Common myeloid progenitor, CD34-positive (primary cell): ENCODE measurements around the gene CALCR.

Source experiments
- CTCF ChIA-PET: fragments of 350-600 bp; sonication (Branson Sonifier 250); formaldehyde crosslinking; loops from one replicate; lab custom pipeline; 2021; ENCODE audit warnings: antibody characterized with exemption; lab: Charles Lee
- POLR2A ChIA-PET: fragments of 350-600 bp; sonication (Branson Sonifier 250); formaldehyde crosslinking; loops from one replicate; lab custom pipeline; 2021; ENCODE audit warnings: antibody characterized with exemption; lab: Charles Lee
- DNase-seq, 3 donors: peaks; one replicate each; pipeline versions ENCODE4 v3.0.0 to v3.0.0-alpha.2; 2013
- H3K27ac ChIP-seq, 2 experiments: 1 replicate in 1 of 2; 2 replicates in 1 of 2; pipeline ENCODE4 v1.7.0; 2013; ENCODE audit warnings: inconsistent platforms in 2 of 2, low read length in 2 of 2, mild to moderate bottlenecking in 2 of 2, low read depth in 1 of 2, moderate library complexity in 1 of 2; ENCODE audit not compliant: severe bottlenecking in 2 of 2, insufficient read depth in 1 of 2, poor library complexity in 1 of 2
- H3K27me3 ChIP-seq, 5 experiments: replicated peaks in 2 of 5; 1 replicate in 3 of 5; 2 replicates in 2 of 5; pipeline versions ENCODE4 v1.6.1 to v1.7.0; 2013; ENCODE audit warnings: low read length in 4 of 5, mild to moderate bottlenecking in 2 of 5, moderate library complexity in 2 of 5, inconsistent platforms in 1 of 5; ENCODE audit not compliant: insufficient read depth in 5 of 5, control insufficient read depth in 4 of 5
- H3K36me3 ChIP-seq, 4 experiments: 1 replicate in 2 of 4; 2 replicates in 2 of 4; pipeline versions ENCODE4 v1.6.1 to v1.7.0; 2013; ENCODE audit warnings: low read length in 3 of 4, control low read depth in 1 of 4, mild to moderate bottlenecking in 1 of 4; ENCODE audit not compliant: control insufficient read depth in 4 of 4, insufficient read depth in 4 of 4
- H3K4me1 ChIP-seq, 4 experiments: 1 replicate in 3 of 4; 2 replicates in 1 of 4; pipeline versions ENCODE4 v1.6.1 to v1.7.1; 2013; ENCODE audit warnings: low read length in 3 of 4, mild to moderate bottlenecking in 3 of 4, control low read depth in 1 of 4, inconsistent platforms in 1 of 4, moderate library complexity in 1 of 4; ENCODE audit not compliant: control insufficient read depth in 4 of 4, insufficient read depth in 4 of 4; ENCODE audit errors: control extremely low read depth in 1 of 4
- H3K4me3 ChIP-seq, 7 experiments: 1 replicate in 4 of 7; 2 replicates in 3 of 7; pipeline versions ENCODE4 v1.5.1 to v1.7.0; 2013; ENCODE audit warnings: mild to moderate bottlenecking in 7 of 7, low read length in 6 of 7, moderate library complexity in 6 of 7, inconsistent platforms in 2 of 7, low read depth in 2 of 7, control low read depth in 1 of 7; ENCODE audit not compliant: insufficient read depth in 4 of 7, control insufficient read depth in 1 of 7; ENCODE audit errors: extremely low read depth in 1 of 7
- H3K9me3 ChIP-seq, 5 experiments: 1 replicate in 4 of 5; 2 replicates in 1 of 5; pipeline versions ENCODE4 v1.6.1 to v1.7.1; 2013; ENCODE audit warnings: low read length in 4 of 5, mild to moderate bottlenecking in 2 of 5, inconsistent platforms in 1 of 5, low read depth in 1 of 5, moderate library complexity in 1 of 5; ENCODE audit not compliant: control insufficient read depth in 4 of 5, insufficient read depth in 2 of 5; ENCODE audit errors: control extremely low read depth in 1 of 5
- WGBS: methylation state at CpG from one replicate; pipeline ENCODE4 v1.1.5; 2013; ENCODE audit not compliant: insufficient coverage; 5-methylcytosine and 5-hydroxymethylcytosine counted together

CALCR gene

GRCh38 chr7:93429563-93429962, 145.0 kb downstream of the CALCR start:
- Histone ChIP-seq H3K27ac (no peak overlapping the region), H3K9me3 (no peaks in the 10 kb centered on the region), H3K27me3 (peaks cover 0 to 2% (median 0%) of the 10 kb centered on the region in 5 experiments), H3K4me1 (peaks cover 0 to 12% (median 4%) of the 10 kb centered on the region in 4 experiments), H3K4me3 (no peak overlapping the region), H3K36me3 (no peaks in the 10 kb centered on the region)
- DNase-seq = no peak
- ChIA-PET CTCF (no interaction called here), POLR2A (no interaction called here)
- WGBS = no CpG with 5 or more reads among the region's 3 CpGs

GRCh38 chr7:93427107-93427506, 147.4 kb downstream of the CALCR start:
- H3K4me3 ChIP-seq = no peak overlapping the region
- WGBS = no CpG with 5 or more reads among the region's 2 CpGs
- no peak for DNase-seq
- H3K9me3 ChIP-seq = no peaks in the 10 kb centered on the region
- H3K27me3 ChIP-seq = peaks cover 0 to 2% (median 0%) of the 10 kb centered on the region in 5 experiments
- H3K36me3 ChIP-seq = no peaks in the 10 kb centered on the region
- CTCF ChIA-PET = interaction anchor here (0.9 kb wide), 1 partner anchor 16 kb away, joined by 3 read pairs; no protein-coding TSS in a partner anchor
- H3K4me1 ChIP-seq = peaks cover 0 to 12% (median 4%) of the 10 kb centered on the region in 4 experiments
- POLR2A ChIA-PET = no interaction called here
- no peak overlapping the region for H3K27ac ChIP-seq

- ChIA-PET CTCF (no interaction called here), POLR2A (no interaction called here)
- no peaks in the 10 kb centered on the region for H3K36me3 ChIP-seq
- peaks cover 0 to 8% (median 4%) of the 10 kb centered on the region in 4 experiments for H3K4me1 ChIP-seq
- no peak overlapping the region for H3K4me3 ChIP-seq
- no peak overlapping the region for H3K27ac ChIP-seq
- no peak for DNase-seq
- 98% methylated on average over 15 of the region's 15 CpGs for WGBS
- H3K9me3 ChIP-seq = no peaks in the 10 kb centered on the region
- H3K27me3 ChIP-seq = peaks cover 0 to 2% (median 0%) of the 10 kb centered on the region in 5 experiments
Observed at GRCh38 chr7:93426155-93426696, 148.3 kb downstream of the CALCR start.

GRCh38 chr7:93414574-93414973, 159.9 kb downstream of the CALCR start:
- H3K27me3 ChIP-seq = peaks cover 0 to 4% (median 0%) of the 10 kb centered on the region in 5 experiments
- no peaks in the 10 kb centered on the region for H3K4me1 ChIP-seq
- ChIA-PET CTCF (no interaction called here), POLR2A (no interaction called here)
- H3K4me3 ChIP-seq = no peak overlapping the region
- no peak for DNase-seq
- H3K27ac ChIP-seq = no peak overlapping the region
- no peaks in the 10 kb centered on the region for H3K36me3 ChIP-seq
- H3K9me3 ChIP-seq = no peaks in the 10 kb centered on the region

- peaks cover 0 to 2% (median 0%) of the 10 kb centered on the region in 5 experiments for H3K27me3 ChIP-seq
- no peaks in the 10 kb centered on the region for H3K36me3 ChIP-seq
- ChIA-PET CTCF (no interaction called here), POLR2A (no interaction called here)
- no peak overlapping the region for H3K27ac ChIP-seq
- no peaks in the 10 kb centered on the region for H3K4me1 ChIP-seq
- no peak overlapping the region for H3K4me3 ChIP-seq
- no peak for DNase-seq
- WGBS = 100% methylated on average over 1 of the region's 3 CpGs
- H3K9me3 ChIP-seq = peaks cover 0 to 8% (median 5%) of the 10 kb centered on the region in 5 experiments
Observed at GRCh38 chr7:93409324-93409723, 165.2 kb downstream of the CALCR start.

- ChIA-PET CTCF (no interaction called here), POLR2A (no interaction called here)
- peaks cover 0 to 8% (median 5%) of the 10 kb centered on the region in 5 experiments for H3K9me3 ChIP-seq
- H3K36me3 ChIP-seq = no peaks in the 10 kb centered on the region
- no peak overlapping the region for H3K4me3 ChIP-seq
- H3K27me3 ChIP-seq = peaks cover 0 to 2% (median 0%) of the 10 kb centered on the region in 5 experiments
- H3K27ac ChIP-seq = no peak overlapping the region
- 94% methylated on average over 5 of the region's 5 CpGs for WGBS
- DNase-seq = no peak
- H3K4me1 ChIP-seq = no peaks in the 10 kb centered on the region
Observed at GRCh38 chr7:93407239-93407638, 167.3 kb downstream of the CALCR start.

GRCh38 chr7:93402944-93403343, 171.6 kb downstream of the CALCR start:
- H3K4me3 ChIP-seq = no peak overlapping the region
- no peak overlapping the region for H3K27ac ChIP-seq
- 90% methylated on average over 3 of the region's 5 CpGs for WGBS
- peaks cover 0 to 8% (median 5%) of the 10 kb centered on the region in 5 experiments for H3K9me3 ChIP-seq
- no peaks in the 10 kb centered on the region for H3K4me1 ChIP-seq
- ChIA-PET POLR2A (no interaction called here), CTCF (no interaction called here)
- no peaks in the 10 kb centered on the region for H3K27me3 ChIP-seq
- DNase-seq = no peak
- H3K36me3 ChIP-seq = no peaks in the 10 kb centered on the region
